ENCODE measurements around the gene CANT1. TPM values are rescaled to one million over a fixed set of nuclear protein-coding genes. Genes with fewer than 3 reads are reported as not detected.

The CANT1 gene
- total and polyA plus RNA-seq, 2 of the 13 experiments (the other 11 are each of a cell fraction or from before 2014, with no cell fraction given) = 34.1 to 42.1 TPM

GRCh38 chr17:78951967-78952551 lies 57.5 kb downstream of the CANT1 start:
- no peaks in the 10 kb centered on the region for H4K20me1 ChIP-seq (ENCODE audit: insufficient read depth, low read length)
- H3K27me3 ChIP-seq (ENCODE audit: control insufficient read depth in 1 of 2, insufficient read depth in 2 of 2, low read length in 2 of 2) = peaks cover 5 to 39% of the 10 kb centered on the region in 2 experiments; a peak in 4 of 5 replicates
- FAIRE-seq (no peak), DNase-seq (ENCODE audit: low spot score) (peak; percentile 30), ATAC-seq (peak; percentile 70)
- no peak overlapping the region for H3K27ac ChIP-seq (ENCODE audit: extremely low read length, insufficient read depth, low read length)
- H3K9ac ChIP-seq (ENCODE audit: insufficient read depth, low read depth, low read length) = peak overlapping the region; percentile 27; the same call in 1 of the 2 replicates
- H3K79me2 ChIP-seq (ENCODE audit: insufficient read depth, low read length) = no peaks in the 10 kb centered on the region
- no peaks in the 10 kb centered on the region for H3K36me3 ChIP-seq (replicated peaks in 1 of 2; ENCODE audit: control insufficient read depth in 1 of 2, insufficient read depth in 2 of 2, low read length in 2 of 2)
- no TSS peak for BruUV-seq (replicated peaks)
- POLR2A ChIA-PET = interaction anchor here (0.8 to 3.4 kb wide), 5 partner anchors 9 to 28 kb away, joined by 3 to 20 read pairs (median 3); partner anchors contain the start of gene LGALS3BP
- CTCF ChIA-PET (ENCODE audit: low intra/inter-chr PET ratio, low total read pairs) = no interaction called here
- peak overlapping the region; percentile 15 to 61 (median 29); a peak in 4 of 6 replicates for H3K4me3 ChIP-seq (replicated peaks in 1 of 3; ENCODE audit: insufficient read depth in 1 of 3, low read depth in 2 of 3, low read length in 3 of 3)
- H3K4me2 ChIP-seq (ENCODE audit: low read depth, low read length) = peak overlapping the region; percentile 68
- H2AFZ ChIP-seq (ENCODE audit: low read length) = no peak overlapping the region
- intact Hi-C loops (cut with micrococcal nuclease; ENCODE audit: unreplicated experiment) (no loop called here), in situ Hi-C loops (cut with HindIII; ENCODE audit: extremely low pct_ligation_motif_present, low pct_unique_long_range_greater_than_20kb) (no loop called here)
- peaks cover 37% of the 10 kb centered on the region for H3K4me1 ChIP-seq (ENCODE audit: insufficient read depth, low read length)
- H3K9me3 ChIP-seq (ENCODE audit: low read length) = peaks cover 18% of the 10 kb centered on the region
- WGBS (ENCODE audit: low lambda C conversion rate) = 0% methylated on average over 4 of the region's 12 CpGs
- TF ChIP-seq ZNF136 (CRISPR knock-in tag; IDR thresholded peaks at IDR 0.05; ENCODE audit: low read depth) = peak; percentile 50; the same call in 1 of the 2 replicates
- no peak for TF ChIP-seq ZNF589 (CRISPR knock-in tag; conservative IDR thresholded peaks at IDR 0.05)
- peak; percentile 74 for TF ChIP-seq GFI1 (CRISPR knock-in tag; IDR thresholded peaks at IDR 0.05; ENCODE audit: borderline replicate concordance)
- TF ChIP-seq TFAP4 (IDR thresholded peaks at IDR 0.05; ENCODE audit: borderline replicate concordance, low read depth) = peak; percentile 92
- TF ChIP-seq, protein P1, sequence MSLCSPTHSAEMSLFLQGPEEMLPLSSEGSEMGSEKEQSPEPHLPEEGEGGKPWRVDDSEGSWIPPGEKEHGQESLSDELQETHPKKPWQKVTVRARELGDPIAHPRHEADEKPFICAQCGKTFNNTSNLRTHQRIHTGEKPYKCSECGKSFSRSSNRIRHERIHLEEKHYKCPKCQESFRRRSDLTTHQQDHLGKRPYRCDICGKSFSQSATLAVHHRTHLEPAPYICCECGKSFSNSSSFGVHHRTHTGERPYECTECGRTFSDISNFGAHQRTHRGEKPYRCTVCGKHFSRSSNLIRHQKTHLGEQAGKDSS (CRISPR knock-in tag; IDR thresholded peaks at IDR 0.05; ENCODE audit: borderline replicate concordance, low read depth) = no peak
- TF ChIP-seq ZFY (CRISPR knock-in tag; IDR thresholded peaks at IDR 0.05) = peak; percentile 18; the same call in 1 of the 2 replicates
- TF ChIP-seq NFKB2 (CRISPR knock-in tag; IDR thresholded peaks at IDR 0.05; ENCODE audit: borderline replicate concordance) = 0 out of 2 replicates have a peak, but pooled peaks have one; percentile 32
- TF ChIP-seq, protein P2, sequence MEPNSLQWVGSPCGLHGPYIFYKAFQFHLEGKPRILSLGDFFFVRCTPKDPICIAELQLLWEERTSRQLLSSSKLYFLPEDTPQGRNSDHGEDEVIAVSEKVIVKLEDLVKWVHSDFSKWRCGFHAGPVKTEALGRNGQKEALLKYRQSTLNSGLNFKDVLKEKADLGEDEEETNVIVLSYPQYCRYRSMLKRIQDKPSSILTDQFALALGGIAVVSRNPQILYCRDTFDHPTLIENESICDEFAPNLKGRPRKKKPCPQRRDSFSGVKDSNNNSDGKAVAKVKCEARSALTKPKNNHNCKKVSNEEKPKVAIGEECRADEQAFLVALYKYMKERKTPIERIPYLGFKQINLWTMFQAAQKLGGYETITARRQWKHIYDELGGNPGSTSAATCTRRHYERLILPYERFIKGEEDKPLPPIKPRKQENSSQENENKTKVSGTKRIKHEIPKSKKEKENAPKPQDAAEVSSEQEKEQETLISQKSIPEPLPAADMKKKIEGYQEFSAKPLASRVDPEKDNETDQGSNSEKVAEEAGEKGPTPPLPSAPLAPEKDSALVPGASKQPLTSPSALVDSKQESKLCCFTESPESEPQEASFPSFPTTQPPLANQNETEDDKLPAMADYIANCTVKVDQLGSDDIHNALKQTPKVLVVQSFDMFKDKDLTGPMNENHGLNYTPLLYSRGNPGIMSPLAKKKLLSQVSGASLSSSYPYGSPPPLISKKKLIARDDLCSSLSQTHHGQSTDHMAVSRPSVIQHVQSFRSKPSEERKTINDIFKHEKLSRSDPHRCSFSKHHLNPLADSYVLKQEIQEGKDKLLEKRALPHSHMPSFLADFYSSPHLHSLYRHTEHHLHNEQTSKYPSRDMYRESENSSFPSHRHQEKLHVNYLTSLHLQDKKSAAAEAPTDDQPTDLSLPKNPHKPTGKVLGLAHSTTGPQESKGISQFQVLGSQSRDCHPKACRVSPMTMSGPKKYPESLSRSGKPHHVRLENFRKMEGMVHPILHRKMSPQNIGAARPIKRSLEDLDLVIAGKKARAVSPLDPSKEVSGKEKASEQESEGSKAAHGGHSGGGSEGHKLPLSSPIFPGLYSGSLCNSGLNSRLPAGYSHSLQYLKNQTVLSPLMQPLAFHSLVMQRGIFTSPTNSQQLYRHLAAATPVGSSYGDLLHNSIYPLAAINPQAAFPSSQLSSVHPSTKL (CRISPR knock-in tag; IDR thresholded peaks at IDR 0.05) = peak; percentile 21; the same call in 1 of the 2 replicates
- TF ChIP-seq ZNF225 (CRISPR knock-in tag; IDR thresholded peaks at IDR 0.05) = 0 out of 2 replicates have a peak, but pooled peaks have one; percentile 15
- no peak for TF ChIP-seq ZNF17 (CRISPR knock-in tag; IDR thresholded peaks at IDR 0.05)
- 0 out of 2 replicates have a peak, but pooled peaks have one; percentile 0 for TF ChIP-seq DNMT1 (CRISPR knock-in tag; IDR thresholded peaks at IDR 0.05)
- TF ChIP-seq MNT (IDR thresholded peaks at IDR 0.05) = no peak
- peak; percentile 14; the same call in 1 of the 2 replicates for TF ChIP-seq CBX5 (CRISPR knock-in tag; IDR thresholded peaks at IDR 0.05; ENCODE audit: borderline replicate concordance)
- TF ChIP-seq ZNF784 (CRISPR knock-in tag; IDR thresholded peaks at IDR 0.05; ENCODE audit: borderline replicate concordance) = no peak
